Measurements from ENCODE around the gene ATP8A2. TPM values are rescaled to one million over a fixed set of nuclear protein-coding genes. Genes with fewer than 3 reads are reported as not detected.

ATP8A2 gene
- total RNA-seq, 5 donors from 2014 or later (not counting 1 experiment from before 2014, with no cell fraction given): 0.39 to 0.85 (median 0.73) TPM

DNA sequence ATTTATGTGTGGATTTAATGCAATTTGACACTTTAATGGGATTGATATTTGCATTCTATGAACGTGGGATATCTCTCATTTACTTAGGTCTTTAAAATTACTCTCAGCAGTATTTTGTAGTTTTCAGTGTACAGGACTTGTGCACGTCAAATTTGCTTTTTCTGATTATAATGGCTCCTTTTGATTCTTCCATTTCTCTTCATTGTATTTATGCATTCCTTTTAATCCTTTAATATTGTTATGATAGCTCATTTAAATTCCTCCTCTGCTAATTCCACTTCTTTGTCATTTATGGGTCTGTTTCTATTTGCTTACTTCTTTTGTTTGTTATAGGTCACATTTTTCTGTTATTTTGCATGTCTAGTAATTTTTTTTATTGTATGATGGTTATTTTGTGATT, 226.6 kb downstream of the ATP8A2 start:
- peaks cover 23 to 35% of the 10 kb centered on the region in 2 donors for H3K27me3 Mint-ChIP-seq
- ATAC-seq (replicated peaks in 1 of 4) (no peak), DNase-seq (no peak)
- Histone ChIP-seq H3K4me3 (ENCODE audit: control insufficient read depth in 1 of 2, extremely low read depth in 1 of 2, low read length in 1 of 2) (no peak overlapping the region), H3K27ac (ENCODE audit: low read length) (no peak overlapping the region), H3K36me3 (ENCODE audit: control insufficient read depth in 2 of 2, extremely low read depth in 1 of 2, insufficient read depth in 1 of 2, low read length in 1 of 2) (no peaks in the 10 kb centered on the region), H3K9me3 (no peaks in the 10 kb centered on the region), H3K27me3 (replicated peaks in 1 of 2; ENCODE audit: control insufficient read depth in 2 of 2, extremely low read depth in 1 of 2, insufficient read depth in 2 of 2, low read length in 1 of 2) (peaks cover 2 to 21% of the 10 kb centered on the region in 2 experiments), H3K4me1 (ENCODE audit: control insufficient read depth in 1 of 2, extremely low read depth in 1 of 2, insufficient read depth in 2 of 2, low read length in 2 of 2) (no peaks in the 10 kb centered on the region)
- H3K27ac Mint-ChIP-seq: no peak overlapping the region
- no CpG with 5 or more reads among the region's 2 CpGs for WGBS (ENCODE audit: insufficient coverage)
- ChIA-PET CTCF (interaction anchor here in 1 of 2 donors (0.7 kb wide), 1 partner anchor 730 kb away, joined by 3 read pairs; no protein-coding TSS in a partner anchor), POLR2A (no interaction called here)
- no peaks in the 10 kb centered on the region for H3K9me3 Mint-ChIP-seq
- H3K4me1 Mint-ChIP-seq: no peaks in the 10 kb centered on the region
- H3K36me3 Mint-ChIP-seq: no peaks in the 10 kb centered on the region
- H3K4me3 Mint-ChIP-seq: no peak overlapping the region

DNA sequence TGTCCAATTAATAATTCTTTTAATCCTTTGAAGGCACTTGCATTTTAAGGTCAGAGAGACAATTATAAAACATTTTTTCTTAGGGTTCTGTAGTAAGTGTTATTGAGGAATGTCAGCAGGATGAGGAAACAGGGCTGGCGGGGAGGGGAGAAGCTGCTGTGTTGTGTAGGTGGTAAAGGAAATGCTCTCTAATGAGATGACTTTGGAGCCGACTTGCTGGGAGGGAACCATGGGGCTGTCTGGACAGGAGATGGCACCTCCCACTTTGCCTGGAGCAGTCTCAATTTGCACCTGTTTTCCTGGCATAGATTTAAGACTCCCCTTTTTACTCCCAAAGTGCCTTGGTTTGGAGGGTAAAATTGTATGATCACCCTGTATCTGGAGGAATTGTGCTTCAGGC, 230.4 kb downstream of the ATP8A2 start:
- Histone ChIP-seq H3K4me1 (ENCODE audit: control insufficient read depth in 1 of 2, extremely low read depth in 1 of 2, insufficient read depth in 2 of 2, low read length in 2 of 2) (no peaks in the 10 kb centered on the region), H3K4me3 (ENCODE audit: control insufficient read depth in 1 of 2, extremely low read depth in 1 of 2, low read length in 1 of 2) (no peak overlapping the region), H3K36me3 (ENCODE audit: control insufficient read depth in 2 of 2, extremely low read depth in 1 of 2, insufficient read depth in 1 of 2, low read length in 1 of 2) (no peaks in the 10 kb centered on the region), H3K27me3 (replicated peaks in 1 of 2; ENCODE audit: control insufficient read depth in 2 of 2, extremely low read depth in 1 of 2, insufficient read depth in 2 of 2, low read length in 1 of 2) (peaks cover 2 to 22% of the 10 kb centered on the region in 2 experiments), H3K9me3 (no peaks in the 10 kb centered on the region), H3K27ac (ENCODE audit: low read length) (no peak overlapping the region)
- H3K27ac Mint-ChIP-seq: no peak overlapping the region
- no peaks in the 10 kb centered on the region for H3K4me1 Mint-ChIP-seq
- H3K4me3 Mint-ChIP-seq: no peak overlapping the region
- H3K36me3 Mint-ChIP-seq: no peaks in the 10 kb centered on the region
- ChIA-PET CTCF (no interaction called here), POLR2A (no interaction called here)
- no peaks in the 10 kb centered on the region for H3K9me3 Mint-ChIP-seq
- ATAC-seq (replicated peaks in 1 of 4) (no peak), DNase-seq (no peak)
- WGBS (ENCODE audit: insufficient coverage): no CpG with 5 or more reads among the region's 2 CpGs
- peaks cover 33 to 40% of the 10 kb centered on the region in 2 donors for H3K27me3 Mint-ChIP-seq

DNA sequence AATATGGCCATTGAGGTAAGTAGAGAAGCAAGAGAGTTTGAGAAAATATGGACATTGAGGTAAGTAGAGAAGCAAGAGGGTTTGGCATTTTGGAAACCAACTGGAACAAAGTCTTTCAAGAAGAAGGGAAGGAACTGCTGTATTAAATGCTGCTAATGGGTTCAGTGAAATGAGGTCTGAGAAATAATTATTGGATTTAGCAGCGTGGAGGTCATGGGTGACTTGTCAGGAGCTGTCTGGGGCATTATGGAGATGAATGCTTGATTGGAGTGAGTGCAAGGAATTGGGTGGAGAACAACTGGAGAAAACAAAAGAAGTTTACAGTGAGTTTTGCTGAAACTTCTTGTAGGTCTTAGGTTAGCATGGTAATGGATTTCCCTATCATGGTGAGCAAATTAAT, 232.3 kb downstream of the ATP8A2 start:
- H3K4me1 ChIP-seq (ENCODE audit: control insufficient read depth in 1 of 2, extremely low read depth in 1 of 2, insufficient read depth in 2 of 2, low read length in 2 of 2): no peaks in the 10 kb centered on the region
- H3K4me3 ChIP-seq (ENCODE audit: control insufficient read depth in 1 of 2, extremely low read depth in 1 of 2, low read length in 1 of 2): no peak overlapping the region
- peaks cover 30 to 35% of the 10 kb centered on the region in 2 donors for H3K27me3 Mint-ChIP-seq
- H3K9me3 ChIP-seq: no peaks in the 10 kb centered on the region
- H3K4me1 Mint-ChIP-seq: no peaks in the 10 kb centered on the region
- H3K36me3 ChIP-seq (ENCODE audit: control insufficient read depth in 2 of 2, extremely low read depth in 1 of 2, insufficient read depth in 1 of 2, low read length in 1 of 2): no peaks in the 10 kb centered on the region
- ChIA-PET CTCF (no interaction called here), POLR2A (no interaction called here)
- WGBS (ENCODE audit: insufficient coverage): 42% methylated on average over 1 of the region's 1 CpG
- H3K27me3 ChIP-seq (replicated peaks in 1 of 2; ENCODE audit: control insufficient read depth in 2 of 2, extremely low read depth in 1 of 2, insufficient read depth in 2 of 2, low read length in 1 of 2): peaks cover 2 to 22% of the 10 kb centered on the region in 2 experiments
- no peak for ATAC-seq (replicated peaks in 1 of 4)
- no peaks in the 10 kb centered on the region for H3K9me3 Mint-ChIP-seq
- DNase-seq: no peak
- H3K36me3 Mint-ChIP-seq: no peaks in the 10 kb centered on the region
- no peak overlapping the region for H3K27ac Mint-ChIP-seq
- H3K27ac ChIP-seq (ENCODE audit: low read length): no peak overlapping the region
- no peak overlapping the region for H3K4me3 Mint-ChIP-seq

DNA sequence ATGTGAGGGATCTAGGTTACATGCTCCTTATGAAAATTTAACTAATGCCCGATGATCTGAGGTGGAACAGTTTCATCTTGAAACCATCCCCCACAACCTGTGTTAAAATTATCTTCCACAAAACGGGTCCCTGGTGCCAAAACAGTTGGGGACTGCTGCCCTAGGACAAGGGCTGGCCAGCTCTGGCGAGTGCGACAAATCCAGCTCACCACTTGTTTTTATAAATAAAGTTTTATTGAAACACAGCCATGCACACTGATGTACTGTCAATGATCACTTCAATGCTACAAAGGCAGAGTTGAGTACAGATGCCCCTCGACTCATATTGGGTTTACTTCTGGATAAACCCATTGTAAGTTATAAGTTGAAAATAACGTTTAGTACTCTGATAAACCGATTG, 235.3 kb downstream of the ATP8A2 start:
- no peak for DNase-seq
- no peaks in the 10 kb centered on the region for H3K9me3 ChIP-seq
- Mint-ChIP-seq H3K27me3 (peaks cover 28 to 29% of the 10 kb centered on the region in 2 donors), H3K4me1 (no peaks in the 10 kb centered on the region), H3K4me3 (no peak overlapping the region), H3K27ac (no peak overlapping the region), H3K9me3 (peaks cover 6 to 12% (median 10%) of the 10 kb centered on the region in 3 donors), H3K36me3 (no peaks in the 10 kb centered on the region)
- H3K4me1 ChIP-seq (ENCODE audit: control insufficient read depth in 1 of 2, extremely low read depth in 1 of 2, insufficient read depth in 2 of 2, low read length in 2 of 2): no peaks in the 10 kb centered on the region
- 85% methylated on average over 2 of the region's 7 CpGs for WGBS (ENCODE audit: insufficient coverage)
- H3K36me3 ChIP-seq (ENCODE audit: control insufficient read depth in 2 of 2, extremely low read depth in 1 of 2, insufficient read depth in 1 of 2, low read length in 1 of 2): no peaks in the 10 kb centered on the region
- no peak overlapping the region for H3K27ac ChIP-seq (ENCODE audit: low read length)
- CTCF ChIA-PET: no interaction called here
- peaks cover 0 to 14% of the 10 kb centered on the region in 2 experiments for H3K27me3 ChIP-seq (replicated peaks in 1 of 2; ENCODE audit: control insufficient read depth in 2 of 2, extremely low read depth in 1 of 2, insufficient read depth in 2 of 2, low read length in 1 of 2)
- POLR2A ChIA-PET: no interaction called here
- ATAC-seq (replicated peaks in 1 of 4): no peak
- H3K4me3 ChIP-seq (ENCODE audit: control insufficient read depth in 1 of 2, extremely low read depth in 1 of 2, low read length in 1 of 2): no peak overlapping the region

DNA sequence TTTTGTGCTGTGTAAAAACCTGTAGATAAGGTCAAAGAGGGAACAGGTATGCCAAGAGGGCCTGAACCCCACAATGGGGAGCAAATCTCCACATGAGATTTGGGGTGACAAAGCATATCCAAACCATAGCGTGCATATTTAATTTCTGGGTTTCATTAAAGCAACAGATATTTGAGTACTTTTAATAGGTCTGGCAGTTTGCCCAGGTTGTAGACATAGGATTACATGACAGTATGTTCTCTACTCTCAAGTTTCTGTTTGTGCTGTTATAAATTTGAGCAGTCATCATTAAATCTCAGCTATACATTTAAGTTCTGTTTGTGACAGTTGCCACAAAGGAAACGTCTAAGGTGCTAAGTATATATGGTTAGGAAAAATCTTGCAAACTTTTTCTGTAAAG, 236.4 kb downstream of the ATP8A2 start:
- Histone ChIP-seq H3K27me3 (replicated peaks in 1 of 2; ENCODE audit: control insufficient read depth in 2 of 2, extremely low read depth in 1 of 2, insufficient read depth in 2 of 2, low read length in 1 of 2) (peaks cover 0 to 3% of the 10 kb centered on the region in 2 experiments), H3K4me3 (ENCODE audit: control insufficient read depth in 1 of 2, extremely low read depth in 1 of 2, low read length in 1 of 2) (no peak overlapping the region), H3K27ac (ENCODE audit: low read length) (no peak overlapping the region), H3K4me1 (ENCODE audit: control insufficient read depth in 1 of 2, extremely low read depth in 1 of 2, insufficient read depth in 2 of 2, low read length in 2 of 2) (no peaks in the 10 kb centered on the region), H3K36me3 (ENCODE audit: control insufficient read depth in 2 of 2, extremely low read depth in 1 of 2, insufficient read depth in 1 of 2, low read length in 1 of 2) (no peaks in the 10 kb centered on the region), H3K9me3 (no peaks in the 10 kb centered on the region)
- ATAC-seq (replicated peaks in 1 of 4): no peak
- WGBS (ENCODE audit: insufficient coverage): no CpG with 5 or more reads among the region's 2 CpGs
- Mint-ChIP-seq H3K27ac (no peak overlapping the region), H3K36me3 (no peaks in the 10 kb centered on the region), H3K4me1 (no peaks in the 10 kb centered on the region), H3K4me3 (no peak overlapping the region), H3K27me3 (peaks cover 20 to 26% of the 10 kb centered on the region in 2 donors), H3K9me3 (peaks cover 10 to 12% (median 10%) of the 10 kb centered on the region in 3 donors)
- CTCF ChIA-PET: no interaction called here
- DNase-seq: no peak
- POLR2A ChIA-PET: no interaction called here

DNA sequence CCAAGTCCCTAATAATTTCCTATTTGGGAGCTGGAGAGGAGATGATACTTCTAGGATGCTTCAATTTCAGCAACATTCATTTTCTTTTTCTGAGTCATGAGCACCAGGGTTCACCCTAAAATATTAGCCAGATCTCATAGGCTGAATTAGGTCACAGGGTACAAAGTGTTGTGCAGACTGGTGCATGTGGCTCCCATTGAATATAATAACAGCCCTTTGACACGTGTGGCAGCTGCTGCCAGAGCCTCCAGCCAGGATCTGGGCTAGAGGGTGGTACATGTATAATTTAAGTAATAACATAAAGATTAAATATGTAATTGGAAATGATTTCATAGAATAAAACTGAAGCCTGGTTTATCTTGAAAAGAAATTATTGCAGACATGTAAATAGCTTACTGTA, 244.9 kb downstream of the ATP8A2 start:
- Mint-ChIP-seq H3K36me3 (no peaks in the 10 kb centered on the region), H3K4me1 (no peaks in the 10 kb centered on the region), H3K4me3 (no peak overlapping the region), H3K27ac (no peak overlapping the region), H3K27me3 (peaks cover 40 to 43% of the 10 kb centered on the region in 2 donors), H3K9me3 (peaks cover 0 to 3% (median 0%) of the 10 kb centered on the region in 3 donors)
- H3K4me3 ChIP-seq (ENCODE audit: control insufficient read depth in 1 of 2, extremely low read depth in 1 of 2, low read length in 1 of 2): no peak overlapping the region
- ChIA-PET POLR2A (no interaction called here), CTCF (no interaction called here)
- no peak overlapping the region for H3K27ac ChIP-seq (ENCODE audit: low read length)
- no peaks in the 10 kb centered on the region for H3K9me3 ChIP-seq
- no peaks in the 10 kb centered on the region for H3K4me1 ChIP-seq (ENCODE audit: control insufficient read depth in 1 of 2, extremely low read depth in 1 of 2, insufficient read depth in 2 of 2, low read length in 2 of 2)
- no peak for ATAC-seq (replicated peaks in 1 of 4)
- no peak for DNase-seq
- H3K27me3 ChIP-seq (replicated peaks in 1 of 2; ENCODE audit: control insufficient read depth in 2 of 2, extremely low read depth in 1 of 2, insufficient read depth in 2 of 2, low read length in 1 of 2): peaks cover 0 to 18% of the 10 kb centered on the region in 2 experiments
- whole genome bisulfite sequencing (ENCODE audit: insufficient coverage): no CpG with 5 or more reads among the region's 1 CpG
- H3K36me3 ChIP-seq (ENCODE audit: control insufficient read depth in 2 of 2, extremely low read depth in 1 of 2, insufficient read depth in 1 of 2, low read length in 1 of 2): no peaks in the 10 kb centered on the region

DNA sequence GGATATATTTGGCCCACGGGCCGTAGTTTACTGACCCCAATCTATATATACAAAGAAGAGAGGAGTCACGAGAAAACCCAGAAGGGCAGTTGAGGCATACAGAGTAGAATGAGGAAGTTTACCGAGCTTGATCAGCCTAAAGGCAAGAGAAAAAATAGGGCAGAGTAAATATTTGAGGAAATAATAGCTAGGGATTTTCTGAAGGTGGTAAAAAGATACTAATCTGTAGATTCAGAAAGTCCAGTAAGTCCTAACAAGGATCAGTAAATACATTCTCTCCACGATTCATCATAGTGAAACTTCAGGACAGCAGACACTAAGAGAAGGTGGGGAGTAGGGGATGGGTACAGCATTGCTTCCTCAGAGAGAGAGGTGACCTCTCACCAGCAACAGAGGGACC, 248.1 kb downstream of the ATP8A2 start:
- ATAC-seq (replicated peaks in 1 of 4) (no peak), DNase-seq (no peak)
- Mint-ChIP-seq H3K27me3 (peaks cover 28 to 37% of the 10 kb centered on the region in 2 donors), H3K4me3 (no peak overlapping the region), H3K27ac (no peak overlapping the region), H3K4me1 (no peaks in the 10 kb centered on the region), H3K36me3 (no peaks in the 10 kb centered on the region), H3K9me3 (no peaks in the 10 kb centered on the region)
- Histone ChIP-seq H3K4me1 (ENCODE audit: control insufficient read depth in 1 of 2, extremely low read depth in 1 of 2, insufficient read depth in 2 of 2, low read length in 2 of 2) (no peaks in the 10 kb centered on the region), H3K9me3 (no peaks in the 10 kb centered on the region), H3K27me3 (replicated peaks in 1 of 2; ENCODE audit: control insufficient read depth in 2 of 2, extremely low read depth in 1 of 2, insufficient read depth in 2 of 2, low read length in 1 of 2) (peaks cover 0 to 14% of the 10 kb centered on the region in 2 experiments), H3K36me3 (ENCODE audit: control insufficient read depth in 2 of 2, extremely low read depth in 1 of 2, insufficient read depth in 1 of 2, low read length in 1 of 2) (no peaks in the 10 kb centered on the region), H3K4me3 (ENCODE audit: control insufficient read depth in 1 of 2, extremely low read depth in 1 of 2, low read length in 1 of 2) (no peak overlapping the region), H3K27ac (ENCODE audit: low read length) (no peak overlapping the region)
- ChIA-PET CTCF (no interaction called here), POLR2A (no interaction called here)
- no CpG with 5 or more reads among the region's 5 CpGs for WGBS (ENCODE audit: insufficient coverage)
